SK-N-SH (cell line): ENCODE measurements around the gene IRF1. TPM values are rescaled to one million over a fixed set of nuclear protein-coding genes. Genes with fewer than 3 reads are reported as not detected.

ENCODE experiments used
- CTCF ChIA-PET: fragments of 300-600, 350-600 bp; formaldehyde crosslinking; extraction: SDS; loops from one replicate; lab custom pipeline; 2021; lab: Yijun Ruan, JAX
- POLR2A ChIA-PET: fragments of 350-600 bp; sonication (Branson Sonifier 250); formaldehyde crosslinking; extraction: SDS; loops from one replicate; lab custom pipeline; 2020; ENCODE audit warnings: antibody characterized with exemption, inconsistent platforms; lab: Yijun Ruan, JAX
- DNase-seq: peaks from one replicate; pipeline ENCODE4 v3.0.0; 2012
- H2AFZ ChIP-seq: fragments of 200-600 bp; sonication (generic); 2 replicates; pipeline ENCODE4 v1.8.1; 2016; ENCODE audit warnings: antibody characterized with exemption, mild to moderate bottlenecking, low read depth
- H3F3A ChIP-seq: fragments of 200-600 bp; sonication (generic); replicated peaks from 2 replicates; pipeline ENCODE3; 2016; ENCODE audit warnings: antibody characterized with exemption, mild to moderate bottlenecking; ENCODE audit not compliant: insufficient read depth
- H3K27ac ChIP-seq, 2 experiments: fragments of 200-500 bp in 1 of 2; fragments of 200-600 bp in 1 of 2; sonication (Bioruptor generic) in 1 of 2; sonication (generic), shearing (Covaris generic) in 1 of 2; 2 replicates each; pipeline versions ENCODE4 v1.5.1 to v1.6.1; 2014 to 2016; ENCODE audit warnings: low read depth in 2 of 2, inconsistent platforms in 1 of 2, low read length in 1 of 2, mild to moderate bottlenecking in 1 of 2, mixed read lengths in 1 of 2
- H3K27me3 ChIP-seq: fragments of 200-600 bp; sonication (generic), shearing (Covaris generic); 2 replicates; pipeline ENCODE4 v1.6.1; 2016; ENCODE audit warnings: mixed run types; ENCODE audit not compliant: insufficient read depth
- H3K36me3 ChIP-seq, 2 experiments: fragments of 200-500 bp in 1 of 2; fragments of 200-600 bp in 1 of 2; sonication (Bioruptor generic) in 1 of 2; sonication (generic) in 1 of 2; replicated peaks in 1 of 2; 2 replicates each; pipeline versions ENCODE3 to v1.5.1; 2014 to 2016; ENCODE audit warnings: low read length in 1 of 2, mild to moderate bottlenecking in 1 of 2; ENCODE audit not compliant: insufficient read depth in 2 of 2, control insufficient read depth in 1 of 2
- H3K4me1 ChIP-seq, 2 experiments: fragments of 200-500 bp in 1 of 2; fragments of 200-600 bp in 1 of 2; sonication (Bioruptor generic) in 1 of 2; sonication (generic), shearing (Covaris generic) in 1 of 2; 2 replicates each; pipeline versions ENCODE4 v1.5.1 to v1.6.1; 2014 to 2016; ENCODE audit warnings: low read depth in 1 of 2, low read length in 1 of 2, mixed run types in 1 of 2; ENCODE audit not compliant: insufficient read depth in 2 of 2, control insufficient read depth in 1 of 2
- H3K4me2 ChIP-seq: fragments of 200-600 bp; sonication (generic), shearing (Covaris generic); 2 replicates; pipeline ENCODE4 v1.6.1; 2017; ENCODE audit warnings: mixed run types
- H3K4me3 ChIP-seq, 2 experiments: fragments of 200-500 bp in 1 of 2; fragments of 200-600 bp in 1 of 2; sonication (Bioruptor generic) in 1 of 2; sonication (generic), shearing (Covaris generic) in 1 of 2; 2 replicates each; pipeline versions ENCODE4 v1.5.1 to v1.8.1; 2014 to 2016; ENCODE audit warnings: low read depth in 2 of 2, inconsistent platforms in 1 of 2, low read length in 1 of 2, mild to moderate bottlenecking in 1 of 2, mixed read lengths in 1 of 2, moderate library complexity in 1 of 2
- H3K79me2 ChIP-seq: fragments of 200-600 bp; sonication (generic); 2 replicates; pipeline ENCODE4 v1.8.1; 2017; ENCODE audit warnings: mild to moderate bottlenecking; ENCODE audit not compliant: insufficient read depth
- H3K9ac ChIP-seq: fragments of 200-600 bp; sonication (generic); 2 replicates; pipeline ENCODE4 v1.6.1; 2017; ENCODE audit warnings: mixed run types
- H3K9me2 ChIP-seq: fragments of 200-600 bp; sonication (generic); 2 replicates; pipeline ENCODE4 v1.6.1; 2017; ENCODE audit warnings: mixed run types
- H3K9me3 ChIP-seq: fragments of 200-600 bp; sonication (generic); 2 replicates; pipeline ENCODE4 v1.6.1; 2017; ENCODE audit warnings: mixed run types, mild to moderate bottlenecking, moderate library complexity
- H4K20me1 ChIP-seq: fragments of 200-600 bp; sonication (generic); 2 replicates; pipeline ENCODE4 v1.6.1; 2017; ENCODE audit warnings: mild to moderate bottlenecking, mixed run types; ENCODE audit not compliant: insufficient read depth
- FOSL2 ChIP-seq: IDR thresholded peaks from 2 replicates; pipeline ENCODE4 v1.4.0; 2012; ENCODE audit warnings: low read depth, mild to moderate bottlenecking, moderate library complexity, borderline replicate concordance
- RAD21 ChIP-seq: IDR thresholded peaks from 2 replicates; pipeline ENCODE4 v1.6.1; 2012; ENCODE audit warnings: mild to moderate bottlenecking, low read length
- RXRA ChIP-seq: IDR thresholded peaks from 2 replicates; pipeline ENCODE4 v1.4.0; 2012; ENCODE audit warnings: low read depth, mild to moderate bottlenecking, borderline replicate concordance
- WGBS: methylation state at CpG from one replicate; pipeline ENCODE4 v1.1.6; 2017; ENCODE audit warnings: low lambda C conversion rate; 5-methylcytosine and 5-hydroxymethylcytosine counted together
- polyA plus RNA-seq, 3 experiments: library from polyadenylated mRNA; depleted of rRNA; stranded (reverse); fragments of >200 nt; gene quantifications; 2 replicates each; pipeline ENCODE4 v1.2.3, GENCODE V29; 2012
- small RNA-seq, 7 experiments: library from RNA; depleted of rRNA; stranded (forward); fragments of <200 nt; gene quantifications; one replicate each; pipeline ENCODE3, GENCODE V24; 2012

Gene IRF1
- polyA plus RNA-seq, 1 of the 3 experiments (the other 2 are of a cell fraction) = 15.2 TPM

DNA sequence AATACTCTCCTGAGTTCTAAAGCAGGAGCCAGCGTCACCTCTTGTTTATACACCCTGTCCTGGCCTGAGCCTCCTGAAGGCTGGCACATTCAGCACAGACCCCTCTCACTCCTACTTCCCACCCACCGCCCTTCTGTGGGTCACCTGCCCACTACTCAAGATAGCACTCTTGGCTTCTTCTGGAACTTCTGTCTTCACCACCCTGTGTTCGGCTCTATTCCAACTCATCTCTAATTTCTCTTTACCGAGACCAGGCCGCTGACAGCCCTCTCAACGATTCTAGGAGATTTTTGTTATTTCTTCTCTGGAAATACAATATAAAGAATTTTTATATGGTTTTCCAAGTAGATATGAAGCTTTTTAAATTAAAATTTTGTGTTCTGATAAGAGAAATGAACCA lies 57.4 kb downstream of the IRF1 start (continued):
- no peak for TF ChIP-seq FOSL2

DNA sequence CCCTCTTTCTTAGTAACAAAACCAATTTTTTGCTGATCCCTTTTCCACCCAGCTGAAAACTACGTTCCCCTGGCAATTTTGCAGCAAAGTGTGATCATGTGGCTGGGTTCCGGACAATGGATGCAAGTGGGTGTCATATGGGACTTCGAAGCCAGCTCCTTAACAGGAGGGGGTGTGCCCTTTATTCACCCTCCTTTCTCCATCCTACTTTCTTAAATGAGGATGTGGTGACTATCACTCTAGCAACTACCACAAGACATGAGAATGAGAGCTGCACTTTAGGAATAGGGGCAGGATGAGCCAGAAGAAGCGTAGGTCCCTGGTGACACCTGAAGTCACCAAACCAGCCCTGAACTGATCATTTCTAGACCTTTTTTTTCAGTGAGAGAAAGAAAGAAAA lies 58.9 kb downstream of the IRF1 start:
- DNase-seq = no peak
- no peak overlapping the region for H3K4me3 ChIP-seq
- H3F3A ChIP-seq = peaks cover 6% of the 10 kb centered on the region
- no peaks in the 10 kb centered on the region for H3K36me3 ChIP-seq
- no peaks in the 10 kb centered on the region for H3K9me2 ChIP-seq
- H3K4me1 ChIP-seq = peaks cover 30 to 36% of the 10 kb centered on the region in 2 experiments
- H3K27me3 ChIP-seq = no peaks in the 10 kb centered on the region
- 95% methylated on average over 4 of the region's 4 CpGs for WGBS
- H3K27ac ChIP-seq = no peak overlapping the region
- no peaks in the 10 kb centered on the region for H3K9me3 ChIP-seq
- no peak overlapping the region for H3K9ac ChIP-seq
- POLR2A ChIA-PET = no interaction called here
- H3K79me2 ChIP-seq = no peaks in the 10 kb centered on the region
- TF ChIP-seq RAD21 (no peak), RXRA (no peak)
- CTCF ChIA-PET = interaction anchor here (0.6 to 1.0 kb wide), 2 partner anchors 25 to 81 kb away, joined by 3 to 4 read pairs; no protein-coding TSS in a partner anchor
- H4K20me1 ChIP-seq = no peaks in the 10 kb centered on the region
- no peak overlapping the region for H3K4me2 ChIP-seq
- no peak overlapping the region for H2AFZ ChIP-seq

Small RNA genes lying within 50 kb of the gene (small RNA-seq; reads per million reads assigned to genes)
- 0 reads per million in 7 experiments for gene RF00019

Other genes with a start within 250 kb of the IRF1 start
- gene PDLIM4, start 233.1 kb downstream of the IRF1 start, polyA plus RNA-seq (2012; rRNA removed) = 45.1 and 57.1 TPM in 2 replicates
- 3.3 and 3.8 TPM in 2 replicates for gene SLC22A4, start 196.4 kb downstream of the IRF1 start, polyA plus RNA-seq (2012; rRNA removed)
- gene SLC22A5, start 121.1 kb downstream of the IRF1 start, polyA plus RNA-seq (2012; rRNA removed) = 8.3 and 12.3 TPM in 2 replicates
- gene IL5, start 52.7 kb upstream of the IRF1 start, polyA plus RNA-seq (2012; rRNA removed) = not detected in 2 replicates
- gene RAD50, start 66.2 kb upstream of the IRF1 start, polyA plus RNA-seq (2012; rRNA removed) = 20.0 and 25.7 TPM in 2 replicates
- gene IL13, start 167.4 kb upstream of the IRF1 start, polyA plus RNA-seq (2012; rRNA removed) = 0.05 and 0.08 TPM in 2 replicates
- not detected in 2 replicates for gene IL4, start 183.2 kb upstream of the IRF1 start, polyA plus RNA-seq (2012; rRNA removed)
- gene KIF3A, start 246.8 kb upstream of the IRF1 start, polyA plus RNA-seq (2012; rRNA removed) = 5.1 and 5.2 TPM in 2 replicates